SU-DHL-6 (cell line): ENCODE data around the gene KRT4.

ENCODE experiments used
- CTCF ChIP-seq: fragments of 200-600 bp; sonication (generic); IDR thresholded peaks from one replicate; pipeline ENCODE4 v1.5.1; 2017; ENCODE audit warnings: antibody characterized with exemption, mild to moderate bottlenecking, low read length, moderate library complexity; ENCODE audit not compliant: insufficient read depth, poor library complexity, severe bottlenecking
- EZH2phosphoT487 ChIP-seq: fragments of 200-600 bp; sonication (generic), shearing (Covaris generic); conservative IDR thresholded peaks from 2 replicates; pipeline ENCODE4 v1.6.1; 2018; ENCODE audit warnings: mild to moderate bottlenecking, antibody characterized with exemption, low read length, moderate library complexity, mixed read lengths

DNA sequence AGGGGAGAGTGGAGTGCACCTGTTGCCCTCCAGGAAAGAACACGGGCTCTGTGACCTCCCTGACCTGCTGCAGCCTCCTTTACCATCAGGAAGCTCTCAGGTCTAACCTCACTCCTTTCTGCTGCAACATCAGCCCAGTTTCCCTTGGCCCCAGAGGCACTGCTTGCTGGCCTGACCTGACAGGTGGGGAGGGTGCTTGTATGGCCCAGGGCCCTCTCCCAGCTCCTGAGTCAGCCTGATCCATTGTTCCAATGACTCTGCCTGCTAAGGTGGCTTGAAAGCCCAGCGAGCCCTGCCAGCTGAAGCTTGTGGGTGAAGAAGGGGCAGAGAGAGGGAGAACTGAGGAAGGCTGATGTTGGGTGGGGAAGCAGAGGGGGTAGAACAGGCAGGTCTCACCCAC is 48.1 kb upstream of the KRT4 start:
- TF ChIP-seq CTCF (no peak), EZH2phosphoT487 (no peak)
